Breast epithelium (tissue), 4 donors: ENCODE measurements around the gene CRYBB3. TPM values are rescaled to one million over a fixed set of nuclear protein-coding genes. Genes with fewer than 3 reads are reported as not detected.

Experiments
- DNase-seq, 2 donors: peaks; one replicate each; pipeline ENCODE4 v3.0.0-alpha.2; 2019; ENCODE audit warnings: low spot score in 2 of 2
- H3K27ac ChIP-seq, 2 donors: fragments of 200-600 bp; sonication (generic) in 1 of 2; one replicate each; pipeline ENCODE4 v1.5.1; 2016 to 2019; ENCODE audit warnings: mild to moderate bottlenecking in 1 of 2
- H3K27me3 ChIP-seq, 2 donors: fragments of 200-600 bp; sonication (generic) in 1 of 2; one replicate each; pipeline versions ENCODE4 v1.5.1 to v1.6.0; 2017 to 2019; ENCODE audit warnings: control low read depth in 1 of 2, mild to moderate bottlenecking in 1 of 2
- H3K36me3 ChIP-seq: fragments of 200-600 bp; one replicate; pipeline ENCODE4 v1.5.1; 2019
- H3K4me1 ChIP-seq, 2 donors: fragments of 200-600 bp; sonication (generic); one replicate each; pipeline ENCODE4 v1.5.1; 2016 to 2019; ENCODE audit warnings: control low read depth in 1 of 2
- H3K4me3 ChIP-seq, 3 donors: fragments of 200-600 bp; sonication (generic); 1 replicate in 2 of 3; 2 replicates in 1 of 3; pipeline ENCODE4 v1.5.1; 2016 to 2019; ENCODE audit warnings: mild to moderate bottlenecking in 3 of 3, moderate library complexity in 2 of 3
- H3K9me3 ChIP-seq, 2 donors: fragments of 200-600 bp; sonication (generic) in 1 of 2; one replicate each; pipeline ENCODE4 v1.5.1; 2016 to 2019; ENCODE audit warnings: control low read depth in 1 of 2
- CTCF ChIP-seq, 3 donors: fragments of 450-650 bp; IDR thresholded peaks; one replicate each; pipeline ENCODE4 v1.5.1; 2016 to 2017; ENCODE audit warnings: antibody characterized with exemption in 3 of 3, mild to moderate bottlenecking in 3 of 3, moderate library complexity in 3 of 3
- POLR2A ChIP-seq: fragments of 450-650 bp; IDR thresholded peaks from one replicate; pipeline ENCODE4 v1.6.1; 2016; ENCODE audit warnings: antibody characterized with exemption, mild to moderate bottlenecking, moderate library complexity
- POLR2AphosphoS5 ChIP-seq, 3 donors: sonication (generic); formaldehyde crosslinking; IDR thresholded peaks; one replicate each; pipeline ENCODE4 v1.6.1; 2017; ENCODE audit warnings: antibody characterized with exemption in 3 of 3
- intact Hi-C: fragments of 100-400 bp; cut with DNase I; formaldehyde crosslinking; loops from one replicate; pipeline ENCODE4 v1.15.1; 2023; ENCODE audit warnings: low total_unique reads
- total RNA-seq, 3 donors: library from RNA; depleted of rRNA; stranded (reverse); fragments of >200 nt; gene quantifications; one replicate each; pipeline ENCODE4 v1.1.0, GENCODE V29; 2016

Gene CRYBB3
- total RNA-seq, 3 donors from 2014 or later = 0.66 TPM; not detected in 2

- Histone ChIP-seq H3K4me1 (peaks cover 0 to 5% of the 10 kb centered on the region in 2 donors), H3K36me3 (no peaks in the 10 kb centered on the region), H3K27me3 (no peaks in the 10 kb centered on the region), H3K9me3 (no peaks in the 10 kb centered on the region), H3K27ac (peak overlapping the region; percentile 27 to 56), H3K4me3 (no peak overlapping the region)
- intact Hi-C loops = loop anchor here (10.0 kb wide), 1 partner anchor 51 kb away; no protein-coding TSS in a partner anchor
- no peak for DNase-seq
- TF ChIP-seq CTCF (IDR thresholded peaks at IDR 0.05) (no peak), POLR2AphosphoS5 (IDR thresholded peaks at IDR 0.05) (no peak), POLR2A (no peak)
Observed at GRCh38 chr22:25165785-25166184, 33.9 kb upstream of the CRYBB3 start.

GRCh38 chr22:25166266-25167040 is 33.2 kb upstream of the CRYBB3 start:
- peak overlapping the region; percentile 27 to 56 for H3K27ac ChIP-seq
- H3K36me3 ChIP-seq = no peaks in the 10 kb centered on the region
- H3K9me3 ChIP-seq = no peaks in the 10 kb centered on the region
- no peaks in the 10 kb centered on the region for H3K27me3 ChIP-seq
- peaks cover 0 to 5% of the 10 kb centered on the region in 2 donors for H3K4me1 ChIP-seq
- TF ChIP-seq POLR2AphosphoS5 (IDR thresholded peaks at IDR 0.05) (no peak), CTCF (IDR thresholded peaks at IDR 0.05) (no peak), POLR2A (no peak)
- no peak for DNase-seq
- intact Hi-C loops = loop anchor here (10.0 kb wide), 1 partner anchor 52 kb away; no protein-coding TSS in a partner anchor
- H3K4me3 ChIP-seq = no peak overlapping the region

GRCh38 chr22:25167082-25167481 is 32.6 kb upstream of the CRYBB3 start:
- no peak overlapping the region for H3K27ac ChIP-seq
- peaks cover 0 to 5% of the 10 kb centered on the region in 2 donors for H3K4me1 ChIP-seq
- intact Hi-C loops = loop anchor here (10.0 kb wide), 1 partner anchor 52 kb away; no protein-coding TSS in a partner anchor
- no peak overlapping the region for H3K4me3 ChIP-seq
- no peaks in the 10 kb centered on the region for H3K36me3 ChIP-seq
- no peaks in the 10 kb centered on the region for H3K9me3 ChIP-seq
- no peaks in the 10 kb centered on the region for H3K27me3 ChIP-seq
- DNase-seq = no peak
- TF ChIP-seq POLR2A (no peak), POLR2AphosphoS5 (IDR thresholded peaks at IDR 0.05) (no peak), CTCF (IDR thresholded peaks at IDR 0.05) (no peak)

- Histone ChIP-seq H3K9me3 (no peaks in the 10 kb centered on the region), H3K27me3 (no peaks in the 10 kb centered on the region), H3K36me3 (no peaks in the 10 kb centered on the region), H3K27ac (peak overlapping the region in 1 of 2 donors; percentile 56), H3K4me1 (peaks cover 0 to 5% of the 10 kb centered on the region in 2 donors), H3K4me3 (no peak overlapping the region)
- DNase-seq = no peak
- intact Hi-C loops = loop anchor here (10.0 kb wide), 1 partner anchor 53 kb away; no protein-coding TSS in a partner anchor
- TF ChIP-seq POLR2AphosphoS5 (IDR thresholded peaks at IDR 0.05) = no peak
- TF ChIP-seq POLR2A = no peak
Observed at GRCh38 chr22:25167834-25168601, 31.6 kb upstream of the CRYBB3 start.

GRCh38 chr22:25169278-25170031 is 30.2 kb upstream of the CRYBB3 start:
- no peaks in the 10 kb centered on the region for H3K9me3 ChIP-seq
- no peak for DNase-seq
- peak overlapping the region; percentile 56 to 62 for H3K27ac ChIP-seq
- no peaks in the 10 kb centered on the region for H3K36me3 ChIP-seq
- peaks cover 0 to 5% of the 10 kb centered on the region in 2 donors for H3K4me1 ChIP-seq
- intact Hi-C loops = loop anchor here (10.0 kb wide), 1 partner anchor 55 kb away; no protein-coding TSS in a partner anchor
- H3K4me3 ChIP-seq = no peak overlapping the region
- TF ChIP-seq CTCF (IDR thresholded peaks at IDR 0.05) (no peak), POLR2A (no peak), POLR2AphosphoS5 (IDR thresholded peaks at IDR 0.05) (no peak)
- no peaks in the 10 kb centered on the region for H3K27me3 ChIP-seq
